CD8-positive, alpha-beta memory T cell (primary cell): Measurements from ENCODE around the gene MT1H. TPM values are rescaled to one million over a fixed set of nuclear protein-coding genes. Genes with fewer than 3 reads are reported as not detected.

Source experiments
- CTCF ChIA-PET: fragments of 350-600 bp; sonication (Branson Sonifier 250); formaldehyde crosslinking; loops from one replicate; lab custom pipeline; 2021; ENCODE audit warnings: antibody characterized with exemption; lab: Charles Lee
- POLR2A ChIA-PET: fragments of 350-600 bp; sonication (Branson Sonifier 250); formaldehyde crosslinking; loops from one replicate; lab custom pipeline; 2021; ENCODE audit warnings: antibody characterized with exemption; lab: Charles Lee
- DNase-seq, 5 donors: peaks; one replicate each; pipeline versions ENCODE4 v3.0.0 to v3.0.0-alpha.2; 2020 to 2022; ENCODE audit warnings: mixed read lengths in 1 of 5
- H3K27ac ChIP-seq: one replicate; pipeline ENCODE4 v1.7.0; 2013; ENCODE audit warnings: low read depth, mild to moderate bottlenecking, low read length, moderate library complexity
- H3K27me3 ChIP-seq: 2 replicates; pipeline ENCODE4 v1.7.0; 2013; ENCODE audit warnings: low read length, mild to moderate bottlenecking; ENCODE audit not compliant: insufficient read depth, poor library complexity, severe bottlenecking
- H3K36me3 ChIP-seq: 2 replicates; pipeline ENCODE4 v1.7.0; 2013; ENCODE audit warnings: mild to moderate bottlenecking, low read length, moderate library complexity; ENCODE audit not compliant: insufficient read depth
- H3K4me1 ChIP-seq: 2 replicates; pipeline ENCODE4 v1.7.0; 2013; ENCODE audit warnings: mild to moderate bottlenecking, low read length, moderate library complexity; ENCODE audit not compliant: insufficient read depth
- H3K4me3 ChIP-seq: 2 replicates; pipeline ENCODE4 v1.7.0; 2013; ENCODE audit warnings: mild to moderate bottlenecking, low read length
- H3K9me3 ChIP-seq: 2 replicates; pipeline ENCODE4 v1.7.0; 2013; ENCODE audit warnings: mild to moderate bottlenecking, low read length
- H3K27ac Mint-ChIP-seq, 8 donors: one replicate each; pipeline ENCODE4 v1.8.0; 2020 to 2021; ENCODE audit warnings: mixed read lengths in 8 of 8, mild to moderate bottlenecking in 6 of 8, inconsistent platforms in 3 of 8, moderate library complexity in 3 of 8
- H3K27me3 Mint-ChIP-seq, 2 donors: one replicate each; pipeline ENCODE4 v1.8.0; 2020 to 2021; ENCODE audit warnings: mixed read lengths in 2 of 2, mild to moderate bottlenecking in 1 of 2, moderate library complexity in 1 of 2
- H3K36me3 Mint-ChIP-seq, 3 donors: one replicate each; pipeline ENCODE4 v1.8.0; 2020 to 2021; ENCODE audit warnings: mixed read lengths in 3 of 3, inconsistent platforms in 1 of 3, mild to moderate bottlenecking in 1 of 3
- H3K4me1 Mint-ChIP-seq, 3 donors: one replicate each; pipeline ENCODE4 v1.8.0; 2020 to 2021; ENCODE audit warnings: mixed read lengths in 3 of 3, inconsistent platforms in 1 of 3, mild to moderate bottlenecking in 1 of 3
- H3K4me3 Mint-ChIP-seq, 7 donors: one replicate each; pipeline ENCODE4 v1.8.0; 2020 to 2021; ENCODE audit warnings: mixed read lengths in 7 of 7, mild to moderate bottlenecking in 6 of 7, moderate library complexity in 4 of 7, inconsistent platforms in 2 of 7
- H3K9me3 Mint-ChIP-seq, 5 donors: one replicate each; pipeline ENCODE4 v1.8.0; 2020 to 2022; ENCODE audit warnings: mixed read lengths in 5 of 5, mild to moderate bottlenecking in 3 of 5, moderate library complexity in 2 of 5, inconsistent platforms in 1 of 5
- polyA plus RNA-seq: library from polyadenylated mRNA; unstranded; fragments of 300-500 nt; fragmentation: Illumina TruSeq; gene quantifications from one replicate; pipeline ENCODE4 v1.2.3, GENCODE V29; 2021
- total RNA-seq, 2 experiments: library from RNA; stranded (reverse); gene quantifications; one replicate each; pipeline ENCODE4 v1.2.3, GENCODE V29; 2021

MT1H gene
- total and polyA plus RNA-seq, 3 experiments from 2014 or later = 4.8 to 5.5 TPM; not detected in 1

GRCh38 chr16:56691885-56692284 lies 22.3 kb downstream of the MT1H start:
- no peak for DNase-seq
- Histone ChIP-seq H3K27ac (no peak overlapping the region), H3K36me3 (no peaks in the 10 kb centered on the region), H3K4me3 (no peak overlapping the region), H3K4me1 (no peaks in the 10 kb centered on the region), H3K27me3 (no peaks in the 10 kb centered on the region), H3K9me3 (no peaks in the 10 kb centered on the region)
- Mint-ChIP-seq H3K4me1 (no peaks in the 10 kb centered on the region), H3K36me3 (no peaks in the 10 kb centered on the region), H3K27ac (no peak overlapping the region), H3K9me3 (no peaks in the 10 kb centered on the region), H3K27me3 (peaks cover 2 to 5% of the 10 kb centered on the region in 2 donors), H3K4me3 (no peak overlapping the region)
- POLR2A ChIA-PET = no interaction called here
- CTCF ChIA-PET = interaction anchor here (2.6 kb wide), 1 partner anchor 10 kb away, joined by 11 read pairs; no protein-coding TSS in a partner anchor

GRCh38 chr16:56695246-56695645 lies 25.6 kb downstream of the MT1H start:
- ChIA-PET CTCF (interaction anchor here (0.7 to 1.3 kb wide), 3 partner anchors 9 to 117 kb away, joined by 3 to 5 read pairs (median 3); no protein-coding TSS in a partner anchor), POLR2A (no interaction called here)
- no peak overlapping the region for H3K27ac Mint-ChIP-seq
- H3K36me3 ChIP-seq = no peaks in the 10 kb centered on the region
- no peak overlapping the region for H3K27ac ChIP-seq
- no peaks in the 10 kb centered on the region for H3K9me3 ChIP-seq
- H3K36me3 Mint-ChIP-seq = peaks cover 0 to 6% (median 0%) of the 10 kb centered on the region in 3 donors
- DNase-seq = no peak
- H3K27me3 Mint-ChIP-seq = peaks cover 2 to 5% of the 10 kb centered on the region in 2 donors
- H3K4me3 ChIP-seq = no peak overlapping the region
- H3K27me3 ChIP-seq = no peaks in the 10 kb centered on the region
- H3K4me1 Mint-ChIP-seq = no peaks in the 10 kb centered on the region
- no peaks in the 10 kb centered on the region for H3K4me1 ChIP-seq
- no peak overlapping the region for H3K4me3 Mint-ChIP-seq
- peaks cover 0 to 2% (median 0%) of the 10 kb centered on the region in 5 donors for H3K9me3 Mint-ChIP-seq

GRCh38 chr16:56697456-56698155 lies 28.0 kb downstream of the MT1H start:
- peaks cover 6 to 11% (median 10%) of the 10 kb centered on the region in 3 donors for H3K4me1 Mint-ChIP-seq
- no peaks in the 10 kb centered on the region for H3K36me3 ChIP-seq
- ChIA-PET CTCF (interaction anchor here (0.9 to 1.0 kb wide), 2 partner anchors 25 to 94 kb away, joined by 3 read pairs; no protein-coding TSS in a partner anchor), POLR2A (interaction anchor here (0.7 kb wide), 2 partner anchors 136 to 481 kb away, joined by 7 to 11 read pairs; no protein-coding TSS in a partner anchor)
- H3K4me3 Mint-ChIP-seq = no peak overlapping the region
- no peaks in the 10 kb centered on the region for H3K9me3 ChIP-seq
- H3K9me3 Mint-ChIP-seq = peaks cover 0 to 2% (median 0%) of the 10 kb centered on the region in 5 donors
- H3K36me3 Mint-ChIP-seq = peaks cover 0 to 6% (median 0%) of the 10 kb centered on the region in 3 donors
- no peaks in the 10 kb centered on the region for H3K27me3 Mint-ChIP-seq
- H3K4me1 ChIP-seq = peaks cover 11% of the 10 kb centered on the region
- H3K27ac ChIP-seq = no peak overlapping the region
- no peaks in the 10 kb centered on the region for H3K27me3 ChIP-seq
- no peak overlapping the region for H3K27ac Mint-ChIP-seq
- no peak for DNase-seq
- no peak overlapping the region for H3K4me3 ChIP-seq

DNA sequence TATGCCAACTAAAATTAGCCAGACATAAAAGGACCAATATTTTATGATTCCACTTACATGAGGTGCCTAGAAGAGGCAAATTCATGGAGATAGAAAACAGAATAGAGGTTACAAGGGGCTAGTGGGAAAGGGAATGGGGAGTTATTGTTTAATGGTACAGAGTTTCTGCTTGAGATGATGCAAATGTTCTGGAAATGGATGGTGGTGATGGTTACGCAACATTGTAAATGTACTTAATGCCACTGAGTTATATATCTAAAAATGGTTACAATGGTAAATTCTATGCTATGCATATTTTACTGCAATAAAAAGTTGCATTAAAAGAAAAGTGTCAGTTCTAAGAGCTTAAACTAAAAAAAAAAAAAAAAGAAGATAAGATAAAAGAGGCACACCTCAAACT lies 30.6 kb downstream of the MT1H start:
- H3K9me3 ChIP-seq = no peaks in the 10 kb centered on the region
- H3K4me1 ChIP-seq = peaks cover 11% of the 10 kb centered on the region
- no peak overlapping the region for H3K27ac ChIP-seq
- H3K27me3 ChIP-seq = no peaks in the 10 kb centered on the region
- H3K4me3 ChIP-seq = no peak overlapping the region
- Mint-ChIP-seq H3K9me3 (peaks cover 0 to 2% (median 0%) of the 10 kb centered on the region in 5 donors), H3K36me3 (peaks cover 0 to 6% (median 0%) of the 10 kb centered on the region in 3 donors), H3K27me3 (no peaks in the 10 kb centered on the region), H3K27ac (peak overlapping the region in 2 of 8 donors; percentile 9 to 13), H3K4me3 (no peak overlapping the region), H3K4me1 (peaks cover 6 to 11% (median 10%) of the 10 kb centered on the region in 3 donors)
- no peak for DNase-seq
- CTCF ChIA-PET = interaction anchor here (0.7 to 4.7 kb wide), 5 partner anchors 18 to 123 kb away, joined by 3 to 65 read pairs (median 17); partner anchors contain the start of genes MT1X and MT2A
- H3K36me3 ChIP-seq = no peaks in the 10 kb centered on the region
- POLR2A ChIA-PET = no interaction called here

GRCh38 chr16:56700631-56701030 lies 31.0 kb downstream of the MT1H start:
- Mint-ChIP-seq H3K4me3 (no peak overlapping the region), H3K9me3 (peaks cover 0 to 2% (median 0%) of the 10 kb centered on the region in 5 donors), H3K4me1 (peaks cover 6 to 11% (median 10%) of the 10 kb centered on the region in 3 donors), H3K27me3 (no peaks in the 10 kb centered on the region), H3K27ac (peak overlapping the region in 1 of 8 donors; percentile 23), H3K36me3 (peaks cover 0 to 6% (median 0%) of the 10 kb centered on the region in 3 donors)
- CTCF ChIA-PET = interaction anchor here (0.7 to 4.7 kb wide), 7 partner anchors 19 to 187 kb away, joined by 3 to 65 read pairs (median 17); partner anchors contain the start of genes MT1X and MT2A
- Histone ChIP-seq H3K9me3 (no peaks in the 10 kb centered on the region), H3K27me3 (no peaks in the 10 kb centered on the region), H3K4me1 (peaks cover 11% of the 10 kb centered on the region), H3K27ac (no peak overlapping the region), H3K36me3 (no peaks in the 10 kb centered on the region), H3K4me3 (no peak overlapping the region)
- POLR2A ChIA-PET = no interaction called here
- DNase-seq = no peak

- Mint-ChIP-seq H3K27ac (peak overlapping the region in 6 of 8 donors; percentile 8 to 63 (median 46)), H3K4me3 (no peak overlapping the region), H3K4me1 (peaks cover 6 to 11% (median 10%) of the 10 kb centered on the region in 3 donors), H3K9me3 (peaks cover 0 to 2% (median 0%) of the 10 kb centered on the region in 5 donors), H3K27me3 (no peaks in the 10 kb centered on the region), H3K36me3 (peaks cover 0 to 6% (median 0%) of the 10 kb centered on the region in 3 donors)
- Histone ChIP-seq H3K27ac (no peak overlapping the region), H3K36me3 (no peaks in the 10 kb centered on the region), H3K4me1 (peaks cover 11% of the 10 kb centered on the region), H3K9me3 (no peaks in the 10 kb centered on the region), H3K27me3 (no peaks in the 10 kb centered on the region), H3K4me3 (no peak overlapping the region)
- CTCF ChIA-PET = interaction anchor here (0.6 to 4.7 kb wide), 31 partner anchors 9 to 270 kb away, joined by 3 to 65 read pairs (median 5); partner anchors contain the start of genes MT1H, MT1X and MT2A
- no peak for DNase-seq
- POLR2A ChIA-PET = interaction anchor here (0.6 to 2.0 kb wide), 5 partner anchors 19 to 129 kb away, joined by 3 to 13 read pairs (median 5); partner anchors contain the start of gene MT1X
These were observed 31.9 kb downstream of the MT1H start for GRCh38 chr16:56701534-56701933.

- peaks cover 8 to 15% (median 14%) of the 10 kb centered on the region in 3 donors for H3K4me1 Mint-ChIP-seq
- ChIA-PET POLR2A (interaction anchor here (1.4 to 2.0 kb wide), 3 partner anchors 20 to 130 kb away, joined by 5 to 13 read pairs (median 7); partner anchors contain the start of gene MT1X), CTCF (interaction anchor here (0.9 to 4.7 kb wide), 23 partner anchors 11 to 245 kb away, joined by 3 to 65 read pairs (median 5); partner anchors contain the start of genes MT1H and MT2A)
- Histone ChIP-seq H3K36me3 (no peaks in the 10 kb centered on the region), H3K27ac (no peak overlapping the region), H3K4me1 (peaks cover 14% of the 10 kb centered on the region), H3K4me3 (no peak overlapping the region), H3K9me3 (no peaks in the 10 kb centered on the region), H3K27me3 (no peaks in the 10 kb centered on the region)
- H3K36me3 Mint-ChIP-seq = no peaks in the 10 kb centered on the region
- no peak for DNase-seq
- H3K27me3 Mint-ChIP-seq = no peaks in the 10 kb centered on the region
- H3K9me3 Mint-ChIP-seq = peaks cover 0 to 1% (median 0%) of the 10 kb centered on the region in 5 donors
- H3K4me3 Mint-ChIP-seq = no peak overlapping the region
- peak overlapping the region in 1 of 8 donors; percentile 47 for H3K27ac Mint-ChIP-seq
These were observed 33.2 kb downstream of the MT1H start for GRCh38 chr16:56702836-56703235.
